ENCODE measurements around the gene ABLIM3. TPM values are rescaled to one million over a fixed set of nuclear protein-coding genes. Genes with fewer than 3 reads are reported as not detected.
"Not testable (repeated sequence)": the region's sequence is repeated elsewhere in the genome, so short reads cannot be mapped to it uniquely, and the experiment has no call there.

The ABLIM3 gene
- total RNA-seq, 1 donor from 2014 or later: 3.6 TPM

- H3K9me3 Mint-ChIP-seq (ENCODE audit: unreplicated experiment): no peaks in the 10 kb centered on the region
- no peaks in the 10 kb centered on the region for H3K4me1 Mint-ChIP-seq (ENCODE audit: unreplicated experiment)
- no peak overlapping the region for H3K27ac Mint-ChIP-seq (ENCODE audit: unreplicated experiment)
- no peaks in the 10 kb centered on the region for H3K36me3 Mint-ChIP-seq (ENCODE audit: low read depth, unreplicated experiment)
- H3K27me3 Mint-ChIP-seq (ENCODE audit: unreplicated experiment): no peaks in the 10 kb centered on the region
- no peak overlapping the region for H3K4me3 Mint-ChIP-seq (ENCODE audit: unreplicated experiment)
- no peak for TF ChIP-seq CTCF (IDR thresholded peaks at IDR 0.05; ENCODE audit: unreplicated experiment)
- DNase-seq (ENCODE audit: low spot score): no peak
Observed at GRCh38 chr5:149186506-149186905, 45.2 kb downstream of the ABLIM3 start.

- not testable (repeated sequence) for DNase-seq (ENCODE audit: low spot score); H3K27ac Mint-ChIP-seq (ENCODE audit: unreplicated experiment); H3K9me3 Mint-ChIP-seq (ENCODE audit: unreplicated experiment); H3K4me3 Mint-ChIP-seq (ENCODE audit: unreplicated experiment); H3K27me3 Mint-ChIP-seq (ENCODE audit: unreplicated experiment); H3K4me1 Mint-ChIP-seq (ENCODE audit: unreplicated experiment); H3K36me3 Mint-ChIP-seq (ENCODE audit: low read depth, unreplicated experiment)
Observed at GRCh38 chr5:149187617-149188016, 46.3 kb downstream of the ABLIM3 start.

- Mint-ChIP-seq H3K4me3 (ENCODE audit: unreplicated experiment) (no peak overlapping the region), H3K9me3 (ENCODE audit: unreplicated experiment) (no peaks in the 10 kb centered on the region), H3K36me3 (ENCODE audit: low read depth, unreplicated experiment) (no peaks in the 10 kb centered on the region), H3K4me1 (ENCODE audit: unreplicated experiment) (no peaks in the 10 kb centered on the region), H3K27ac (ENCODE audit: unreplicated experiment) (no peak overlapping the region), H3K27me3 (ENCODE audit: unreplicated experiment) (no peaks in the 10 kb centered on the region)
- DNase-seq (ENCODE audit: low spot score): no peak
- no peak for TF ChIP-seq CTCF (IDR thresholded peaks at IDR 0.05; ENCODE audit: unreplicated experiment)
Observed at GRCh38 chr5:149188383-149188782, 47.1 kb downstream of the ABLIM3 start.

- Mint-ChIP-seq H3K27ac (ENCODE audit: unreplicated experiment) (peak overlapping the region; percentile 46), H3K27me3 (ENCODE audit: unreplicated experiment) (peaks cover 1% of the 10 kb centered on the region), H3K4me3 (ENCODE audit: unreplicated experiment) (no peak overlapping the region), H3K4me1 (ENCODE audit: unreplicated experiment) (peaks cover 15% of the 10 kb centered on the region), H3K36me3 (ENCODE audit: low read depth, unreplicated experiment) (no peaks in the 10 kb centered on the region), H3K9me3 (ENCODE audit: unreplicated experiment) (no peaks in the 10 kb centered on the region)
- DNase-seq (ENCODE audit: low spot score): no peak
- no peak for TF ChIP-seq CTCF (IDR thresholded peaks at IDR 0.05; ENCODE audit: unreplicated experiment)
Observed at GRCh38 chr5:149195337-149195887, 54.1 kb downstream of the ABLIM3 start.

GRCh38 chr5:149195962-149196361 lies 54.7 kb downstream of the ABLIM3 start:
- Mint-ChIP-seq H3K4me3 (ENCODE audit: unreplicated experiment) (no peak overlapping the region), H3K4me1 (ENCODE audit: unreplicated experiment) (peaks cover 15% of the 10 kb centered on the region), H3K27ac (ENCODE audit: unreplicated experiment) (no peak overlapping the region), H3K27me3 (ENCODE audit: unreplicated experiment) (peaks cover 1% of the 10 kb centered on the region), H3K9me3 (ENCODE audit: unreplicated experiment) (no peaks in the 10 kb centered on the region), H3K36me3 (ENCODE audit: low read depth, unreplicated experiment) (no peaks in the 10 kb centered on the region)
- DNase-seq (ENCODE audit: low spot score): no peak
- TF ChIP-seq CTCF (IDR thresholded peaks at IDR 0.05; ENCODE audit: unreplicated experiment): no peak
